ENCODE results near the gene DDOST.
"Not testable (repeated sequence)": the region's sequence is repeated elsewhere in the genome, so short reads cannot be mapped to it uniquely, and the experiment has no call there.

DDOST gene

GRCh38 chr1:20684050-20684620, 23.0 kb upstream of the DDOST start:
- WGBS (ENCODE audit: insufficient coverage), result 98% methylated on average over 11 of the region's 13 CpGs
- H3K4me3 ChIP-seq (ENCODE audit: control insufficient read depth in 1 of 7, extremely low read depth in 1 of 7, insufficient read depth in 4 of 7, low read depth in 2 of 7, low read length in 6 of 7), result no peak overlapping the region
- no peak overlapping the region for H3K27ac ChIP-seq (ENCODE audit: insufficient read depth in 1 of 2, low read depth in 1 of 2, low read length in 2 of 2, poor library complexity in 1 of 2, severe bottlenecking in 2 of 2)
- ChIA-PET CTCF (interaction anchor here (1.4 to 1.7 kb wide), 2 partner anchors 11 to 13 kb away, joined by 4 to 5 read pairs; no protein-coding TSS in a partner anchor), POLR2A (no interaction called here)
- H3K4me1 ChIP-seq (ENCODE audit: control extremely low read depth in 1 of 4, control insufficient read depth in 4 of 4, insufficient read depth in 4 of 4, low read length in 3 of 4), result peaks cover 0 to 12% (median 9%) of the 10 kb centered on the region in 4 experiments
- no peaks in the 10 kb centered on the region for H3K36me3 ChIP-seq (ENCODE audit: control insufficient read depth in 4 of 4, insufficient read depth in 4 of 4, low read length in 3 of 4)
- DNase-seq, result no peak
- no peaks in the 10 kb centered on the region for H3K9me3 ChIP-seq (ENCODE audit: control extremely low read depth in 1 of 5, control insufficient read depth in 4 of 5, insufficient read depth in 2 of 5, low read depth in 1 of 5, low read length in 4 of 5)
- H3K27me3 ChIP-seq (replicated peaks in 2 of 5; ENCODE audit: control insufficient read depth in 4 of 5, insufficient read depth in 5 of 5, low read length in 4 of 5), result no peaks in the 10 kb centered on the region

- no peak for DNase-seq
- ChIA-PET POLR2A (no interaction called here), CTCF (no interaction called here)
- H3K4me1 ChIP-seq (ENCODE audit: control extremely low read depth in 1 of 4, control insufficient read depth in 4 of 4, insufficient read depth in 4 of 4, low read length in 3 of 4), result peaks cover 0 to 12% (median 10%) of the 10 kb centered on the region in 4 experiments
- H3K4me3 ChIP-seq (ENCODE audit: control insufficient read depth in 1 of 7, extremely low read depth in 1 of 7, insufficient read depth in 4 of 7, low read depth in 2 of 7, low read length in 6 of 7), result no peak overlapping the region
- no peaks in the 10 kb centered on the region for H3K9me3 ChIP-seq (ENCODE audit: control extremely low read depth in 1 of 5, control insufficient read depth in 4 of 5, insufficient read depth in 2 of 5, low read depth in 1 of 5, low read length in 4 of 5)
- H3K27ac ChIP-seq (ENCODE audit: insufficient read depth in 1 of 2, low read depth in 1 of 2, low read length in 2 of 2, poor library complexity in 1 of 2, severe bottlenecking in 2 of 2), result no peak overlapping the region
- H3K27me3 ChIP-seq (replicated peaks in 2 of 5; ENCODE audit: control insufficient read depth in 4 of 5, insufficient read depth in 5 of 5, low read length in 4 of 5), result no peaks in the 10 kb centered on the region
- WGBS (ENCODE audit: insufficient coverage), result 98% methylated on average over 7 of the region's 10 CpGs
- no peaks in the 10 kb centered on the region for H3K36me3 ChIP-seq (ENCODE audit: control insufficient read depth in 4 of 4, insufficient read depth in 4 of 4, low read length in 3 of 4)
These were observed 22.4 kb upstream of the DDOST start for GRCh38 chr1:20683614-20684013.

- H3K4me3 ChIP-seq (ENCODE audit: control insufficient read depth in 1 of 7, extremely low read depth in 1 of 7, insufficient read depth in 4 of 7, low read depth in 2 of 7, low read length in 6 of 7), result peak overlapping the region in 2 of 7 experiments; percentile 3 to 4
- CTCF ChIA-PET, result interaction anchor here (0.7 kb wide), 1 partner anchor 72 kb away, joined by 3 read pairs; no protein-coding TSS in a partner anchor
- H3K27me3 ChIP-seq (replicated peaks in 2 of 5; ENCODE audit: control insufficient read depth in 4 of 5, insufficient read depth in 5 of 5, low read length in 4 of 5), result no peaks in the 10 kb centered on the region
- no peaks in the 10 kb centered on the region for H3K9me3 ChIP-seq (ENCODE audit: control extremely low read depth in 1 of 5, control insufficient read depth in 4 of 5, insufficient read depth in 2 of 5, low read depth in 1 of 5, low read length in 4 of 5)
- H3K4me1 ChIP-seq (ENCODE audit: control extremely low read depth in 1 of 4, control insufficient read depth in 4 of 4, insufficient read depth in 4 of 4, low read length in 3 of 4), result peaks cover 0 to 12% (median 10%) of the 10 kb centered on the region in 4 experiments
- POLR2A ChIA-PET, result no interaction called here
- peak in 2 of 3 donors; percentile 83 to 91 for DNase-seq
- no peaks in the 10 kb centered on the region for H3K36me3 ChIP-seq (ENCODE audit: control insufficient read depth in 4 of 4, insufficient read depth in 4 of 4, low read length in 3 of 4)
- no peak overlapping the region for H3K27ac ChIP-seq (ENCODE audit: insufficient read depth in 1 of 2, low read depth in 1 of 2, low read length in 2 of 2, poor library complexity in 1 of 2, severe bottlenecking in 2 of 2)
- 15% methylated on average over 19 of the region's 24 CpGs for WGBS (ENCODE audit: insufficient coverage)
These were observed 21.5 kb upstream of the DDOST start for GRCh38 chr1:20682571-20683236.

- Histone ChIP-seq H3K27me3 (replicated peaks in 2 of 5; ENCODE audit: control insufficient read depth in 4 of 5, insufficient read depth in 5 of 5, low read length in 4 of 5) (no peaks in the 10 kb centered on the region), H3K4me3 (ENCODE audit: control insufficient read depth in 1 of 7, extremely low read depth in 1 of 7, insufficient read depth in 4 of 7, low read depth in 2 of 7, low read length in 6 of 7) (no peak overlapping the region), H3K36me3 (ENCODE audit: control insufficient read depth in 4 of 4, insufficient read depth in 4 of 4, low read length in 3 of 4) (no peaks in the 10 kb centered on the region), H3K4me1 (ENCODE audit: control extremely low read depth in 1 of 4, control insufficient read depth in 4 of 4, insufficient read depth in 4 of 4, low read length in 3 of 4) (peaks cover 0 to 12% (median 10%) of the 10 kb centered on the region in 4 experiments), H3K27ac (ENCODE audit: insufficient read depth in 1 of 2, low read depth in 1 of 2, low read length in 2 of 2, poor library complexity in 1 of 2, severe bottlenecking in 2 of 2) (no peak overlapping the region), H3K9me3 (ENCODE audit: control extremely low read depth in 1 of 5, control insufficient read depth in 4 of 5, insufficient read depth in 2 of 5, low read depth in 1 of 5, low read length in 4 of 5) (no peaks in the 10 kb centered on the region)
- DNase-seq, result peak in 1 of 3 donors; percentile 12
- CTCF ChIA-PET, result interaction anchor here (0.6 to 0.7 kb wide), 2 partner anchors 32 to 71 kb away, joined by 3 read pairs; no protein-coding TSS in a partner anchor
- WGBS (ENCODE audit: insufficient coverage), result 100% methylated on average over 7 of the region's 9 CpGs
- POLR2A ChIA-PET, result no interaction called here
These were observed 20.8 kb upstream of the DDOST start for GRCh38 chr1:20681999-20682398.

- no peak for DNase-seq
- Histone ChIP-seq H3K27ac (ENCODE audit: insufficient read depth in 1 of 2, low read depth in 1 of 2, low read length in 2 of 2, poor library complexity in 1 of 2, severe bottlenecking in 2 of 2) (no peak overlapping the region), H3K4me3 (ENCODE audit: control insufficient read depth in 1 of 7, extremely low read depth in 1 of 7, insufficient read depth in 4 of 7, low read depth in 2 of 7, low read length in 6 of 7) (no peak overlapping the region), H3K9me3 (ENCODE audit: control extremely low read depth in 1 of 5, control insufficient read depth in 4 of 5, insufficient read depth in 2 of 5, low read depth in 1 of 5, low read length in 4 of 5) (no peaks in the 10 kb centered on the region), H3K4me1 (ENCODE audit: control extremely low read depth in 1 of 4, control insufficient read depth in 4 of 4, insufficient read depth in 4 of 4, low read length in 3 of 4) (peaks cover 0 to 12% (median 10%) of the 10 kb centered on the region in 4 experiments), H3K36me3 (ENCODE audit: control insufficient read depth in 4 of 4, insufficient read depth in 4 of 4, low read length in 3 of 4) (no peaks in the 10 kb centered on the region), H3K27me3 (replicated peaks in 2 of 5; ENCODE audit: control insufficient read depth in 4 of 5, insufficient read depth in 5 of 5, low read length in 4 of 5) (no peaks in the 10 kb centered on the region)
- WGBS (ENCODE audit: insufficient coverage), result 94% methylated on average over 3 of the region's 5 CpGs
- POLR2A ChIA-PET, result no interaction called here
- CTCF ChIA-PET, result no interaction called here
These were observed 19.1 kb upstream of the DDOST start for GRCh38 chr1:20680269-20680668.

GRCh38 chr1:20678599-20678998, 17.4 kb upstream of the DDOST start:
- ChIA-PET POLR2A (no interaction called here), CTCF (no interaction called here)
- 81% methylated on average over 5 of the region's 6 CpGs for WGBS (ENCODE audit: insufficient coverage)
- Histone ChIP-seq H3K27ac (ENCODE audit: insufficient read depth in 1 of 2, low read depth in 1 of 2, low read length in 2 of 2, poor library complexity in 1 of 2, severe bottlenecking in 2 of 2) (no peak overlapping the region), H3K36me3 (ENCODE audit: control insufficient read depth in 4 of 4, insufficient read depth in 4 of 4, low read length in 3 of 4) (no peaks in the 10 kb centered on the region), H3K27me3 (replicated peaks in 2 of 5; ENCODE audit: control insufficient read depth in 4 of 5, insufficient read depth in 5 of 5, low read length in 4 of 5) (no peaks in the 10 kb centered on the region), H3K4me3 (ENCODE audit: control insufficient read depth in 1 of 7, extremely low read depth in 1 of 7, insufficient read depth in 4 of 7, low read depth in 2 of 7, low read length in 6 of 7) (no peak overlapping the region), H3K4me1 (ENCODE audit: control extremely low read depth in 1 of 4, control insufficient read depth in 4 of 4, insufficient read depth in 4 of 4, low read length in 3 of 4) (peaks cover 0 to 12% (median 10%) of the 10 kb centered on the region in 4 experiments), H3K9me3 (ENCODE audit: control extremely low read depth in 1 of 5, control insufficient read depth in 4 of 5, insufficient read depth in 2 of 5, low read depth in 1 of 5, low read length in 4 of 5) (no peaks in the 10 kb centered on the region)
- DNase-seq, result no peak

- not testable (repeated sequence) for H3K4me1 ChIP-seq (ENCODE audit: control extremely low read depth in 1 of 4, control insufficient read depth in 4 of 4, insufficient read depth in 4 of 4, low read length in 3 of 4); H3K4me3 ChIP-seq (ENCODE audit: control insufficient read depth in 1 of 7, extremely low read depth in 1 of 7, insufficient read depth in 4 of 7, low read depth in 2 of 7, low read length in 6 of 7); H3K27ac ChIP-seq (ENCODE audit: insufficient read depth in 1 of 2, low read depth in 1 of 2, low read length in 2 of 2, poor library complexity in 1 of 2, severe bottlenecking in 2 of 2); H3K9me3 ChIP-seq (ENCODE audit: control extremely low read depth in 1 of 5, control insufficient read depth in 4 of 5, insufficient read depth in 2 of 5, low read depth in 1 of 5, low read length in 4 of 5); H3K36me3 ChIP-seq (ENCODE audit: control insufficient read depth in 4 of 4, insufficient read depth in 4 of 4, low read length in 3 of 4); H3K27me3 ChIP-seq (replicated peaks in 2 of 5; ENCODE audit: control insufficient read depth in 4 of 5, insufficient read depth in 5 of 5, low read length in 4 of 5); DNase-seq
- ChIA-PET POLR2A (interaction anchor here (0.6 kb wide), 1 partner anchor 96 kb away, joined by 8 read pairs; no protein-coding TSS in a partner anchor), CTCF (interaction anchor here (1.4 kb wide), 1 partner anchor 10 kb away, joined by 3 read pairs; no protein-coding TSS in a partner anchor)
- WGBS (ENCODE audit: insufficient coverage), result 94% methylated on average over 4 of the region's 11 CpGs
These were observed 12.5 kb upstream of the DDOST start for GRCh38 chr1:20673626-20674025.

Data from common myeloid progenitor, CD34-positive (primary cell).